CD1c-positive myeloid dendritic cell (primary cell): ENCODE results near the gene JAKMIP3.

ENCODE experiments used
- DNase-seq: peaks from one replicate; pipeline ENCODE4 v3.0.0-alpha.2; 2016; ENCODE audit errors: extremely low spot score

Gene JAKMIP3

DNA sequence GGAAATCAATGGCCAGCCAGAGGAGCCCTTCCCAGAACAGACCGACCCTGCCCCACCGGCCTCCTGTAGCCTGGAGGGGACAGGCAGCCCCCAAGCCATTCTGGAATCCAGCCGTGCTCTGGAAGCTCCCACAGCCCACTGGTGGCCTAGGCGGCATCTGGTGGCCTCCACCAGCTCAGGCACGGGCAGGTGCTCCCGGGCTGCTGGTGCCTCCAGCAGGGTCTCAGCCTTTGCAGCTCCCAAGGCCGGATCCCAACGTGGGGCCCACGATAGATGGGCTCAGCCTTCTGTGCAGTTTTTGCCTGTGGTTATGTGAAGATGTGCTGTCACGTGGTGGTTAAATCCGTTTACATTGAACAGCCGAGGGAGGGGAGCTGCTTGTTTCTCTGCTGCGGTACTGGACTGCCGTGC lies 44.4 kb downstream of the JAKMIP3 start:
- DNase-seq: no peak

DNA sequence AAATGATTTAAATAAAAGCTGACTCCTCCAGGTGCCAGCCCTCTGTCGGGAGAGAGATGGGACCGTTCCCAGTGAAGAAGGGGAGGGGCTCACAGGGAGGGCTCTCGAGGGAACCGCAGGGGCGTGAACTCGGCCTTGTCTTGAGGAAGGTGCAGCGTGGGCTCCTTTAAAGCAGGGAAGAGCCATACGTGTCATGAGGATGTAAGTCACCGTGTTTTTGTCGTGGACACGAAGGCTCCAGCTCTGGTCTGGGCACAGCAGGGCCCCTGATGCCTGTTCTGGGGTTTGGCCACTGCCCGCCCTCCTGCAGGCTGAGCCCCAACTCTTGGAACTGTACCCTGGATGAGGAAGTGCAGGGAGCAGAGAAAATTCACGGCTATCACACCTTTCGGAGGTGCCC lies 45.0 kb downstream of the JAKMIP3 start:
- DNase-seq: no peak

DNA sequence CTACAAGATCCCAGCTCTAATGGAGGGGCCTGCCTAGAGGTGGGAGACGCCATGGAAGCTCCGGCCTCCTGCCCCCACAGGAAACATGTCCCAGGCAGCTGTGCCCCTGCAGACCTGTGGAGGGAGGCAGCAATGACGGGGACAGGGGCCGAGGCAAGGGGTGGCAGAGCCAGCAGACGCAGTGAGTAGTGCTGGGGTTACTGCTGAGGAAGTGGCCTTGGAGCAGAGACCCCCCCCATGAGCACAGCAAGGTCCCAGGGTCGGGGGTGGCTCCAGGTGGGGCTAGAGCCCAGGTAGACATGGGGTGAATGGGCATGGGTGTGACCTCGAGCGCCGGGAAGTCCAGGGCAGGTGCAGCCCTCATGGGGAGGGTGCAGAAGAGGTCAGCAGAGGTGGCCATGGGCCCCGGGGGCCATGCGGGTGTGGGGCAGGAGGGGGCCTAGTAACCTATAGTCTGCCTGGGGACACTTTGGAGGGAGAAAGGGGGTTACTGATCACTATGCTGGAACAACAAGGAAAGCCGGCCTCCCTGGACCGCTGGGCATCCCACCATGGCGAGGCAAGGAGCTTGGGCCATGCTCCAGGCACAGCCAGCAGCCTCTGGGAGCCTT lies 45.5 kb downstream of the JAKMIP3 start:
- DNase-seq: no peak

DNA sequence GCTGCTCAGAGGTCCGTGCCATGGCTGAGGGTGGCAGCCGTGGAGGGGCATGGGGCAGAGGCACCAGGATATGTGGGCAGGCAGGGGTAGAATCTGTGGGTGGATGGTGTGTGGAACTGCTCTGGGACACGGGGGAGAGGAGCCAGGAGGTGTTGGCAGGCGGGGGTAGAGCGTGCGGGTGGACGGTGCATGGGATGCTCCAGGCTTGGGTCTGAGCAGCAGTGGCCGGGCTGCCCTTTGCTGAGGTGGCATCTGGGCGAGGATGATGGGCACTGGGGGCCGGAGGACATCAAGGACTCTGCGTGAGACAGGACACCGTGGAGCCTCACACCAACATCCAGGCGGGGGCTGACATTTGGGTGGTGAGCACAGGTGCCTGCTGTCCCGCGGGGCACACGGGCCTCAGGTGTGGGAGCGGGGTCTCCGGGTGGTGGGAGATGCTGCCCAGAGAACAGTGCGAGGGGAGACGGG lies 46.2 kb downstream of the JAKMIP3 start:
- no peak for DNase-seq

DNA sequence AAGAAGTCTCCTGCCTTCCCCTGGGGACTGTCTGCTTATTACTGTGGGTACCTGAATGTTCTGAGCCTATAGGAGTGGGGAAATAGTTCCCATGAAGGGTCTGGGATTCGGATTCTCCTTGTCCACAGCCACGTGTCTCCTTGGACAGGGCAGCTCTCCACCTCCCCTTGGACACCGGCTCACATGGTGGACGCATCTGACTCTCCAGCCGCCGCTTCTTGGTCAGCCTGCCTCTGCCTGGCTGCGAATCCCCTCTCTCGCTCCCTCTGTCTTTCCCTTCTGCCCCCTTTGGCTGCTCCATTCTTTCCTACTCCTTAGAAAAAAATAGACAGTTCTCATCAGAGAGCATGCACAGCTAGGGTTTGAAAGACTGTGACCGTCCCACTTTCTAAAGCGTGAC lies 46.9 kb downstream of the JAKMIP3 start:
- DNase-seq: no peak

DNA sequence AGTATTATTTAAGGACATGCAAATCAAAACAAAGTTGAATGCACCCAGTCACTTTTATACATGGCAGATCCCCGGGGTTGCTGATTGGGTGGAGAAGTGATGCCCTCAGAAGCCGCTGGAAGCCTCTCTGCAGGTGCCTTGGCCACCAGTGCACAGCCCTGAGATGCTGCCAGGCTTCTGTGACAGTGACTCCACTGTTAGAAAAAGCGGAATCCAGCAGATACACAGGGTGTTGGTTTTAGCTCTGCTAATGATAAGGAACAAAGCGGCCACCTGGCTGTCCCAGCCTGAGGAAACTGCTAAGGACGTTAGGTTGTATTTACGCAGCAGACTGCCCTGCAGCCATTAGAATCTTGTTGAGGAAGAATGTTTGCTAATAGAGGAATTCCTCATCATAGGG lies 47.5 kb downstream of the JAKMIP3 start:
- no peak for DNase-seq

DNA sequence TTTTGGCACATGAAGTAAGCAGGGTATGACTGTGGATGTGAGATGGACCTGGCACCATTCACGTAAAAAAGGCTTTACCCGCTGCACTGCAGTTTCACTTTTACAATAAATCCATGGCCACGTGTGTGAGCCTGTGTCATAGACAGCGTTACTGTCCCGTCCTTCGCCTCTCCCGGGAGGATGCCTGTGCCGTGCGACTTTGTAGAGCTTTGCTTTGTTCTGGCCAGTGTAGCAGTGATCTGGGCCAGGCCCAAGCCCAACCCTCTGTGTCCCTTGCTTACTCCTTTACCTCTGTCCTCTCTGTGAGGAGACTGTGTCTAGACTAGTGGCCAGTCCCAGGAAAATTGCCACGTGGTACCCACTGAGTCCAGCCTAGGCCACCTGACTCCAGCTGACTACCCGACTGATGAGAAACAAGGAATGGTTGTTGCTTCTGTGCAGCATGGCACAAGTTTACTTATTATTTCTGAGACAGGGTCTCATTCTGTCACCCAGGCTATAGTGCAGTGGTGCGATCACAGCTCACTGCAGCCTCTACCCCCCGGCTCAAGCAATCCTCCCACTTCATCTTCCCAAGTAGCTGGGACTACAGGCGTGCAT lies 48.1 kb downstream of the JAKMIP3 start:
- no peak for DNase-seq

DNA sequence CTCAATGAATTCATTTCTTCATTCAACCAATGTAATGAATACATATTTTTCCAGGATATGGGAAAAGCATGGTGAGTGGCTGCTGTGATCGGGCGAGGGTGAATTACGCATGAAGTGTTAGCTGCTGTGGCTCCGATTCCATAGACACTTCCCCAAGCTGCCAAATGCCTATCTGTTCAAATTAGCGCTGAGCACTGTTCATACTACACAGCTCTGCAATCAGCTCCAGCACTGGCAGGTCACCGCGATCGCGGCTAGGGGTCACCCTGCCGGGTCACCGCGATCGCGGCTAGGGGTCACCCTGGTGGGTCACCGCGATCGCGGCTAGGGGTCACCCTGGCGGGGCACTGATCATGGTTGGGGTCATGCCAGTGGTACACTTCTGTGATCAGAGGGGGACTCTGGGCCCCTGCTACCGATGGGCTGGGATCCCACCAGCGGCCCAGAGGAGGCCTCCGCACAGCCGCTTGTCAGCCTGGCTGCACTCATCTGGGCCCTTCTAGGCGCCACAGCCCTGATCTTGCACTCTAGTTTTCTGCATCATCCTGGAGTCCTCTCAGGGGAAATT lies 49.3 kb downstream of the JAKMIP3 start:
- DNase-seq: no peak
